HCT116 (cell line): ENCODE data around the gene PTPN20. TPM values are rescaled to one million over a fixed set of nuclear protein-coding genes. Genes with fewer than 3 reads are reported as not detected.

Experiments
- ATAC-seq: fragments of 200-7000 bp; cut with Tn5 transposase; 2 replicates; pipeline ENCODE4 v1.9.1; 2020; ENCODE audit warnings: mild to moderate bottlenecking, moderate library complexity
- BruUV-seq: library from RNA; stranded (reverse); fragments of 400-500 nt; replicated peaks from 2 replicates; lab custom pipeline; 2021; lab: Mats Ljungman, UMichigan
- CTCF ChIA-PET: fragments of 300-600 bp; sonication (Branson Sonifier 250); formaldehyde crosslinking; loops from one replicate; lab custom pipeline; 2021; ENCODE audit warnings: antibody characterized with exemption; lab: Charles Lee
- POLR2A ChIA-PET: fragments of 300-600, 350-600 bp; sonication (Branson Sonifier 250); formaldehyde crosslinking; loops from one replicate; lab custom pipeline; 2021; ENCODE audit warnings: antibody characterized with exemption; lab: Charles Lee
- RAD21 ChIA-PET, 2 experiments: fragments of 300-600 bp; sonication (Branson Sonifier 250); formaldehyde crosslinking; loops; one replicate each; lab custom pipeline; 2023; ENCODE audit warnings: low total read pairs in 2 of 2; ENCODE audit not compliant: uncharacterized antibody in 2 of 2, unreplicated experiment in 2 of 2, low non-redundant PET in 1 of 2; lab: Charles Lee
- DNase-seq: peaks from one replicate; pipeline ENCODE4 v3.0.0-alpha.2; 2010; ENCODE audit warnings: low read depth, low spot score
- H2AFZ ChIP-seq: fragments of 200-600 bp; shearing (Covaris generic), sonication (generic); 2 replicates; pipeline ENCODE4 v1.6.1; 2017; ENCODE audit warnings: low read depth, mixed run types, mixed read lengths, antibody characterized with exemption, low read length; ENCODE audit not compliant: poor library complexity, severe bottlenecking
- H3K27ac ChIP-seq: 2 replicates; pipeline ENCODE4 v1.5.1; 2012; ENCODE audit warnings: low read depth, low read length
- H3K27me3 ChIP-seq: fragments of 200-600 bp; sonication (generic); 2 replicates; pipeline ENCODE4 v1.6.1; 2016; ENCODE audit warnings: mixed run types, low read length, mixed read lengths; ENCODE audit not compliant: insufficient read depth
- H3K36me3 ChIP-seq, 2 experiments: fragments of 200-500 bp in 1 of 2; fragments of 200-600 bp in 1 of 2; sonication (Bioruptor generic) in 1 of 2; sonication (generic) in 1 of 2; 2 replicates each; pipeline versions ENCODE4 v1.5.1 to v1.6.1; 2014 to 2016; ENCODE audit warnings: low read length in 2 of 2, inconsistent platforms in 1 of 2, mixed read lengths in 1 of 2, mixed run types in 1 of 2; ENCODE audit not compliant: insufficient read depth in 2 of 2, control insufficient read depth in 1 of 2
- H3K4me1 ChIP-seq, 2 experiments: fragments of 200-600 bp in 1 of 2; sonication (generic) in 1 of 2; 2 replicates each; pipeline versions ENCODE4 v1.5.1 to v1.6.1; 2012 to 2017; ENCODE audit warnings: low read length in 2 of 2, inconsistent platforms in 1 of 2, mild to moderate bottlenecking in 1 of 2, mixed read lengths in 1 of 2, mixed run types in 1 of 2, moderate library complexity in 1 of 2; ENCODE audit not compliant: insufficient read depth in 2 of 2, control insufficient read depth in 1 of 2
- H3K4me2 ChIP-seq: fragments of 200-600 bp; sonication (generic); 2 replicates; pipeline ENCODE4 v1.6.1; 2017; ENCODE audit warnings: mixed run types, low read length, mixed read lengths
- H3K4me3 ChIP-seq, 2 experiments: fragments of 200-600 bp in 1 of 2; sonication (generic) in 1 of 2; replicated peaks in 1 of 2; 2 replicates each; pipeline ENCODE4 v1.5.1; 2011 to 2016; ENCODE audit warnings: low read length in 2 of 2, control low read depth in 1 of 2, low read depth in 1 of 2, mild to moderate bottlenecking in 1 of 2, mixed read lengths in 1 of 2, mixed run types in 1 of 2
- H3K79me2 ChIP-seq: fragments of 200-600 bp; sonication (generic); 2 replicates; pipeline ENCODE4 v1.6.1; 2017; ENCODE audit warnings: mild to moderate bottlenecking, mixed run types, low read length, moderate library complexity, mixed read lengths; ENCODE audit not compliant: insufficient read depth
- H3K9ac ChIP-seq: fragments of 200-600 bp; sonication (generic); 2 replicates; pipeline ENCODE4 v1.6.1; 2016; ENCODE audit warnings: low read length, mixed read lengths
- H3K9me2 ChIP-seq: fragments of 200-600 bp; sonication (generic), shearing (Covaris generic); 2 replicates; pipeline ENCODE4 v1.6.1; 2017; ENCODE audit warnings: mixed run types, mild to moderate bottlenecking, moderate library complexity; ENCODE audit not compliant: insufficient read depth
- H3K9me3 ChIP-seq, 2 experiments: fragments of 200-500 bp in 1 of 2; fragments of 200-600 bp in 1 of 2; sonication (Bioruptor generic) in 1 of 2; sonication (generic) in 1 of 2; 2 replicates each; pipeline ENCODE4 v1.6.1; 2014 to 2017; ENCODE audit warnings: low read length in 2 of 2, mixed read lengths in 2 of 2, inconsistent platforms in 1 of 2, low read depth in 1 of 2, mild to moderate bottlenecking in 1 of 2, mixed run types in 1 of 2, moderate library complexity in 1 of 2; ENCODE audit not compliant: control insufficient read depth in 1 of 2, insufficient read depth in 1 of 2
- H4K20me1 ChIP-seq: fragments of 200-600 bp; sonication (generic), shearing (Covaris generic); 2 replicates; pipeline ENCODE4 v1.6.1; 2017; ENCODE audit warnings: mixed run types, mild to moderate bottlenecking, moderate library complexity; ENCODE audit not compliant: insufficient read depth
- CEBPB ChIP-seq: IDR thresholded peaks from 2 replicates; pipeline ENCODE4 v1.6.1; 2012; ENCODE audit warnings: low read depth
- EGR1 ChIP-seq: IDR thresholded peaks from 2 replicates; pipeline ENCODE4 v1.6.1; 2012; ENCODE audit warnings: low read depth
- EZH2phosphoT487 ChIP-seq: fragments of 200-600 bp; IDR thresholded peaks from 2 replicates; pipeline ENCODE4 v1.6.1; 2018; ENCODE audit warnings: antibody characterized with exemption, borderline replicate concordance
- FOSL1 ChIP-seq: IDR thresholded peaks from 2 replicates; pipeline ENCODE4 v1.6.1; 2012; ENCODE audit warnings: low read depth
- JUND ChIP-seq: IDR thresholded peaks from 2 replicates; pipeline ENCODE4 v1.6.1; 2012
- MAX ChIP-seq: IDR thresholded peaks from 2 replicates; pipeline ENCODE4 v1.6.1; 2012
- POLR2A ChIP-seq: IDR thresholded peaks from 2 replicates; pipeline ENCODE4 v1.7.0; 2011; ENCODE audit warnings: borderline replicate concordance; ENCODE audit not compliant: insufficient read depth, insufficient read length; ENCODE audit errors: extremely low read depth
- RAD21 ChIP-seq: IDR thresholded peaks from 2 replicates; pipeline ENCODE4 v1.6.1; 2012; ENCODE audit warnings: low read depth, mild to moderate bottlenecking
- SP1 ChIP-seq: IDR thresholded peaks from 2 replicates; pipeline ENCODE4 v1.6.1; 2012; ENCODE audit warnings: low read depth
- SRF ChIP-seq: IDR thresholded peaks from 2 replicates; pipeline ENCODE4 v1.6.1; 2012; ENCODE audit warnings: low read depth
- YY1 ChIP-seq: IDR thresholded peaks from 2 replicates; pipeline ENCODE4 v1.6.1; 2011; ENCODE audit warnings: low read length, low read depth, moderate library complexity, mild to moderate bottlenecking; ENCODE audit not compliant: insufficient replicate concordance; ENCODE audit errors: extremely low read depth
- ZNF274 ChIP-seq: fragments of 200-500 bp; sonication (Bioruptor generic); IDR thresholded peaks from 2 replicates; pipeline ENCODE4 v1.6.1; 2014; ENCODE audit warnings: mild to moderate bottlenecking, low read depth, low read length, inconsistent platforms
- intact Hi-C: fragments of 100-400 bp; cut with micrococcal nuclease; formaldehyde crosslinking; loops from 2 replicates; pipeline ENCODE4 v1.10.0; 2022
- total RNA-seq: library from RNA; stranded (reverse); gene quantifications from one replicate; pipeline ENCODE4 v1.2.1, GENCODE V29; 2021; ENCODE audit not compliant: unreplicated experiment
- TF ChIP-seq, protein P1 (sequence below): IDR thresholded peaks from 2 replicates; pipeline ENCODE4 v1.6.1; 2012; ENCODE audit warnings: low read depth
- TF ChIP-seq, protein P2 (sequence below): IDR thresholded peaks from 2 replicates; pipeline ENCODE4 v1.6.1; 2011; ENCODE audit warnings: mild to moderate bottlenecking, low read length, moderate library complexity; ENCODE audit not compliant: insufficient replicate concordance; ENCODE audit errors: extremely low read depth

The PTPN20 gene
- total RNA-seq, 1 experiment from 2014 or later = not detected

DNA sequence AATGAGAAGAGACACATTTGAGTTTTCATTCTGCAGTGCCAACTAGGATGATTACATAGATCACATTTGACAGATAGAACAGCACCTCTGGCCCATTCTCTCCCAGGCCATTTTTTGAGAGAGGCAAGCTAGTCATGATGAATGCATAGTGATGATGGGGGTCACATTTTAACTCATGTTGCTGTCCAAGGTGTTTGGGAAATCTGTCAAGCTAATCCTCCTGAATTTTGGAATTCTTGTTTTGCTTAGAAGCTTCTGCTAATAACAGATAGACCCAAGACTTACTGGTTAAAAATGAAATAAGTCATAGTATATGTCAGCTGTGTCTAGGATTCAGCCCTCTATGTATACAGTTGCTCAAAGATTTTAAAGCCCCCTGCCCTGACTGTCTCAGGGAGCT lies 101.0 kb downstream of the PTPN20 start:
- no TSS peak for BruUV-seq
- no peaks in the 10 kb centered on the region for H3K79me2 ChIP-seq
- no peak overlapping the region for H3K9ac ChIP-seq
- intact Hi-C loops = no loop called here
- no peaks in the 10 kb centered on the region for H4K20me1 ChIP-seq
- H3K4me3 ChIP-seq = no peak overlapping the region
- no peaks in the 10 kb centered on the region for H3K27me3 ChIP-seq
- H3K9me2 ChIP-seq = no peaks in the 10 kb centered on the region
- H3K9me3 ChIP-seq = no peaks in the 10 kb centered on the region
- ChIA-PET CTCF (no interaction called here), RAD21 (no interaction called here), POLR2A (no interaction called here)
- DNase-seq = no peak
- TF ChIP-seq YY1 = no peak
- TF ChIP-seq EZH2phosphoT487 = no peak
- TF ChIP-seq EGR1 = no peak
- TF ChIP-seq POLR2A = no peak
- TF ChIP-seq ZNF274 = no peak
- TF ChIP-seq CEBPB = no peak
- no peak for TF ChIP-seq JUND
- TF ChIP-seq, protein P1, sequence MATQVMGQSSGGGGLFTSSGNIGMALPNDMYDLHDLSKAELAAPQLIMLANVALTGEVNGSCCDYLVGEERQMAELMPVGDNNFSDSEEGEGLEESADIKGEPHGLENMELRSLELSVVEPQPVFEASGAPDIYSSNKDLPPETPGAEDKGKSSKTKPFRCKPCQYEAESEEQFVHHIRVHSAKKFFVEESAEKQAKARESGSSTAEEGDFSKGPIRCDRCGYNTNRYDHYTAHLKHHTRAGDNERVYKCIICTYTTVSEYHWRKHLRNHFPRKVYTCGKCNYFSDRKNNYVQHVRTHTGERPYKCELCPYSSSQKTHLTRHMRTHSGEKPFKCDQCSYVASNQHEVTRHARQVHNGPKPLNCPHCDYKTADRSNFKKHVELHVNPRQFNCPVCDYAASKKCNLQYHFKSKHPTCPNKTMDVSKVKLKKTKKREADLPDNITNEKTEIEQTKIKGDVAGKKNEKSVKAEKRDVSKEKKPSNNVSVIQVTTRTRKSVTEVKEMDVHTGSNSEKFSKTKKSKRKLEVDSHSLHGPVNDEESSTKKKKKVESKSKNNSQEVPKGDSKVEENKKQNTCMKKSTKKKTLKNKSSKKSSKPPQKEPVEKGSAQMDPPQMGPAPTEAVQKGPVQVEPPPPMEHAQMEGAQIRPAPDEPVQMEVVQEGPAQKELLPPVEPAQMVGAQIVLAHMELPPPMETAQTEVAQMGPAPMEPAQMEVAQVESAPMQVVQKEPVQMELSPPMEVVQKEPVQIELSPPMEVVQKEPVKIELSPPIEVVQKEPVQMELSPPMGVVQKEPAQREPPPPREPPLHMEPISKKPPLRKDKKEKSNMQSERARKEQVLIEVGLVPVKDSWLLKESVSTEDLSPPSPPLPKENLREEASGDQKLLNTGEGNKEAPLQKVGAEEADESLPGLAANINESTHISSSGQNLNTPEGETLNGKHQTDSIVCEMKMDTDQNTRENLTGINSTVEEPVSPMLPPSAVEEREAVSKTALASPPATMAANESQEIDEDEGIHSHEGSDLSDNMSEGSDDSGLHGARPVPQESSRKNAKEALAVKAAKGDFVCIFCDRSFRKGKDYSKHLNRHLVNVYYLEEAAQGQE = no peak
- TF ChIP-seq MAX = no peak
- TF ChIP-seq RAD21 = no peak
- no peak for TF ChIP-seq SRF
- no peak for TF ChIP-seq SP1
- no peak for TF ChIP-seq FOSL1
- TF ChIP-seq, protein P2, sequence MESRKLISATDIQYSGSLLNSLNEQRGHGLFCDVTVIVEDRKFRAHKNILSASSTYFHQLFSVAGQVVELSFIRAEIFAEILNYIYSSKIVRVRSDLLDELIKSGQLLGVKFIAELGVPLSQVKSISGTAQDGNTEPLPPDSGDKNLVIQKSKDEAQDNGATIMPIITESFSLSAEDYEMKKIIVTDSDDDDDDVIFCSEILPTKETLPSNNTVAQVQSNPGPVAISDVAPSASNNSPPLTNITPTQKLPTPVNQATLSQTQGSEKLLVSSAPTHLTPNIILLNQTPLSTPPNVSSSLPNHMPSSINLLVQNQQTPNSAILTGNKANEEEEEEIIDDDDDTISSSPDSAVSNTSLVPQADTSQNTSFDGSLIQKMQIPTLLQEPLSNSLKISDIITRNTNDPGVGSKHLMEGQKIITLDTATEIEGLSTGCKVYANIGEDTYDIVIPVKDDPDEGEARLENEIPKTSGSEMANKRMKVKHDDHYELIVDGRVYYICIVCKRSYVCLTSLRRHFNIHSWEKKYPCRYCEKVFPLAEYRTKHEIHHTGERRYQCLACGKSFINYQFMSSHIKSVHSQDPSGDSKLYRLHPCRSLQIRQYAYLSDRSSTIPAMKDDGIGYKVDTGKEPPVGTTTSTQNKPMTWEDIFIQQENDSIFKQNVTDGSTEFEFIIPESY = no peak
- ATAC-seq = no peak
- H2AFZ ChIP-seq = no peak overlapping the region
- no peak overlapping the region for H3K27ac ChIP-seq
- no peak overlapping the region for H3K4me2 ChIP-seq
- H3K36me3 ChIP-seq = no peaks in the 10 kb centered on the region
- no peaks in the 10 kb centered on the region for H3K4me1 ChIP-seq
